Urothelium cell line (cell line): ENCODE measurements around the gene CENPU.
"Not testable (repeated sequence)": the region's sequence is repeated elsewhere in the genome, so short reads cannot be mapped to it uniquely, and the experiment has no call there.

Experiments used
- DNase-seq: peaks from one replicate; pipeline ENCODE4 v3.0.0; 2011; ENCODE audit warnings: low spot score, mixed read lengths
- FAIRE-seq: peaks from 2 replicates; lab custom pipeline; 2011; peaks lifted over from hg19 to GRCh38; lab: Jason Lieb, UNC

Gene CENPU, protein sequence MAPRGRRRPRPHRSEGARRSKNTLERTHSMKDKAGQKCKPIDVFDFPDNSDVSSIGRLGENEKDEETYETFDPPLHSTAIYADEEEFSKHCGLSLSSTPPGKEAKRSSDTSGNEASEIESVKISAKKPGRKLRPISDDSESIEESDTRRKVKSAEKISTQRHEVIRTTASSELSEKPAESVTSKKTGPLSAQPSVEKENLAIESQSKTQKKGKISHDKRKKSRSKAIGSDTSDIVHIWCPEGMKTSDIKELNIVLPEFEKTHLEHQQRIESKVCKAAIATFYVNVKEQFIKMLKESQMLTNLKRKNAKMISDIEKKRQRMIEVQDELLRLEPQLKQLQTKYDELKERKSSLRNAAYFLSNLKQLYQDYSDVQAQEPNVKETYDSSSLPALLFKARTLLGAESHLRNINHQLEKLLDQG

GRCh38 chr4:184733654-184734524, at the start of gene CENPU:
Gene CENPU (minus strand): TSS chr4:184734096. CDS start chr4:184734062, 34 bp downstream.
- DNase-seq (peak; percentile 98), FAIRE-seq (no peak)

- FAIRE-seq (no peak), DNase-seq (no peak)
Observed at GRCh38 chr4:184782731-184783373, 49.0 kb upstream of the CENPU start.

DNA sequence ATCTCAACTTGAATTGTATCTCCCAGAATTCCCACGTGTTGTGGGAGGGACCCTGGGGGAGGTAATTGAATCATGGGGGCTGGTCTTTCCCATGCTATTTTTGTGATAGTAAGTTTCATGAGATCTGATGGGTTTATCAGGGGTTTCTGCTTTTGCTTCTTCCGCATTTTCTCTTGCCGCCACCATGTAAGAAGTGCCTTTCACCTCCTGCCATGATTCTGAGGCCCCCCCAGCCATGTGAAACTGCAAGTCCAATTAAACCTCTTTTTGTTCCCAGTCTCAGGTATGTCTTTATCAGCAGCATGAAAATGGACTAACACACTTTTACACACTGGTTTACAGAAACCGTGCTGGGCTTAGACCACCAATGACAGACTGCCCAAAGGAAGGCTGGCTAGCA, 45.3 kb upstream of the CENPU start:
- FAIRE-seq, DNase-seq: not testable (repeated sequence)

- FAIRE-seq (no peak), DNase-seq (no peak)
Observed at GRCh38 chr4:184778325-184778724, 44.4 kb upstream of the CENPU start.

GRCh38 chr4:184776821-184777220, 42.9 kb upstream of the CENPU start:
- no peak for FAIRE-seq
- no peak for DNase-seq

GRCh38 chr4:184775854-184776555, 42.1 kb upstream of the CENPU start:
- FAIRE-seq (no peak), DNase-seq (no peak)

GRCh38 chr4:184774152-184774551, 40.3 kb upstream of the CENPU start:
- FAIRE-seq: no peak
- no peak for DNase-seq

DNA sequence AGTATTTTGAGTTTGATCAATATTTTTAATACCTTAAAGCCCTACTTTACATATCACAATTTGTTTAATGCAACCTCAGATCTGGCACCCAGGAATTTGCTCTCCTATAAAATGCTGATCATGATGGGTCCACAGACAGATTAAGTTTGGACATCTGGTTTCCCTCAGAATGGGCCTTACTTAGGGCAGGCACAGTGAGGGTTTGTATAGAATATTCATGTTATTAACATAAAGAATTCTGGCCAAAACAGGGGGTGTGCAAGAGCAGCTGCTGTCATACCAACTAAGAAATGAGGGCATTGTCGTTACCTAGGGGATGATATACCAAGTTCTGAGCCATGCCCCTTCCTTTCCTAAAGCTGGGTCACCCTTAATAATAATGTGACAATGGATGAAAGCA, 37.5 kb upstream of the CENPU start:
- FAIRE-seq: no peak
- DNase-seq: no peak

DNA sequence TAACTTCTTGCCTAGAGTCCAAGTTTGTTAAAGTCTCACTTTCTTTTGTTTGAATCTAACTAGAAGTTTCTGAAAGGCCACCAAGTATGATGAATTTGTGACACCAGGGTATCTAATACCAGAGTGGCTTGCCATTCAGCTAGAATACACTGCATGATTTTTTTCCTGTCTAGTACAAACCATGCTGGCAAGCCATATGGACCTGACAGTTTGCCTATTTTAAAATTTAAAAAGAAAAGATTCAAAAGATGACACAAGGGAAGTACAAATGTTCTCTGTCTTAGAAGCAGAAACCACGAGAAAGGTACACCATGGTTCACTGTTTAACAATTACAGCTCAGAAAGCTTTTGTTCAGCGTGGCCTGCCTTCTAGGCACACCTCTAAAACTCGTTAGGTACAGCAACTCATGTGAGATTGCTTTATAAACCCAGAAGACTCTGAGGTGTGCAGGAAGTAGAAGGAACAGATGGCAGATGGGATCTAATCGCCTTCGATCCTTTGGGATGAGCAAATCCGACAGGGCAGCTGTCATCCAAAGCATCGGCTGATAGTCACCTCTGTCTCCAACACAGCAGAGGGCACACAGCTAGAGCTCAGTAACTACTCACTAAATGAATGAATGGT, 35.4 kb upstream of the CENPU start:
- DNase-seq: no peak
- no peak for FAIRE-seq

DNA sequence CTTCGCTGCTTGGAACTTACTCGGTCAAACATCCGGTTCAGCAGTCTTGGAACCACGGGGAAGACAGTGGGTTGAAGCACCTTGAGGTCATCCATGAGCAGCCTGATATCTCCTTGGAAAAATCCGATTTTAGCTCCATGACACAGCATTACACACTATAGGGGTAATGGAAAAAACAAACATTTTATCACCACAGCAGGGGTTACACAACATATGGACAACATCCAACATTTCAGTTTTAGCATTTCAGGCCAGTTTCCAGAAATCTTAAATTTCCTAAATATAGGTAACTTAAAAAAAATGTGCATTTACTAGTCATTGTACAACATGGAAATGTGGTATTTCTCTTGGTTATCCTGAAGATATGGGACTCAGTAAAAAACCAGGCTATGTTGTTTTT, 34.4 kb upstream of the CENPU start:
- no peak for DNase-seq
- no peak for FAIRE-seq

GRCh38 chr4:184766446-184766845, 32.5 kb upstream of the CENPU start:
- FAIRE-seq: no peak

GRCh38 chr4:184765473-184766340, 31.8 kb upstream of the CENPU start:
- no peak for DNase-seq
- FAIRE-seq: no peak

More at GRCh38 chr4:184766446-184766845, 32.5 kb upstream of the CENPU start:
- no peak for DNase-seq

DNA sequence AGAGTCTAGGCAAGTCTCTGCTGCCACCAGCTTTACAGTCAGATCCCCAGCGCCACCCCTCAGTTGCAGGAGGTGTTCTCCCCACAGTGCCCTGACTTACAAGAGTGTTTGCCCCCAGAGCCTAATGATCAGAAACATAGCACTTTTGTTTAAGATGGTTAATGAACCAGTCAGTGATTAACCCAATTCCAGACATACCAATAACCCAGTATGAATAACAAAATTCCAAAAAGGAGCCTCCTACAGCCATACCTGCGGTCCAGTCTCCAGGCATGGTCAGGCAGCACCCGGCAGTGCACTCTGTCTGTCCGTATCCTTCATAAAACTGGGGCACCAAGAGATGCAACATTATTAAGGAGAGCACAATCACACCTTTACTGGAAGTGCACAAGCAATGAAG, 30.7 kb upstream of the CENPU start:
- FAIRE-seq (no peak), DNase-seq (no peak)

DNA sequence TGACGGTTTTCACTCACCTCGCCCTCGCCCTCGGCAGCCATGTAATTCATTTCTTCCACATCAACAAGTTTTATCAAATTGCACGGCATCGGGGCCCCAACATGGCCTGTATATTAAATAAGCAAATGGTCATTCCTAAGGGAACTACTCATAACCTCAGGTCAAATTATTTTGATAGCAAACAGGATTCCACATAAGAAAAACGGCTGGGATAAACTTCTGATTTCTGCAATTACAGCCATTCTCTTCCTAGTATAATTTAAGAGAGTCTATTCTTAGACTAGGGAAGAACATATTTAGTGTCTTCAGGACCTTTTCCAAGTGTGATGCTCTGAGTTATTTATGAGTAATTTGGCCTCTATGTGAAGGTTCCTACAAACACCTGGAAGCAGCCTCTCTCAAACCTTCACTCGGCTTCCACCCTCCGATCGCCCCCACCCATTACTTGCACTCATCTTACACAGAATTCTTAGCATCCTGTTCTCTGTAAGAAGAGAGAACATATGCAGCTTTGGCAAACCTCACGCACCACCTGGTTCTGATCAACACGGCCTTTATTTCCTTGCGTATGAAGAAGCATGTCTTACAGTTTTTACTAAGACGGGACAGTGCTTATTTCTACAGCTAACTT, 29.4 kb upstream of the CENPU start:
- FAIRE-seq: no peak
- no peak for DNase-seq

GRCh38 chr4:184762100-184762499, 28.2 kb upstream of the CENPU start:
- DNase-seq (no peak), FAIRE-seq (no peak)

DNA sequence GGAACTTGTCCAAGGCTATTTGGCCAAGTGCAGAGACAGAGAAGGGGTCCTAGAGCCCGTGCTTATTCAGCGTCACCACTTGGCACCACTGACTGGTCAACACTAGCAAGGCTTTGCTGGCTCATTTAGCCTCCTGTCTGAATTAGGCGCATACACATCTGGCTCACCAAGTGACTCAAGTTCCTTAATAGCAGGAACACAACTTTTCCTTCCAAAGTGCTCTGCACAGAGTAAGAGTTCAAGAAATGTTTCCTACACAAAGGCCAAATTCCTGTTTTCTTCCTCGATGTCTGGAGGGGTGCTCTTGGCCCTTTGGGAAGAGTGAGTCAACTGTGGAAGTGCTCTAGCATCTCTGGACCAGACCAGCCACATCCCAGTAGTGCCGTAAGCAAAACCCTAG, 26.8 kb upstream of the CENPU start:
- FAIRE-seq: no peak

DNA sequence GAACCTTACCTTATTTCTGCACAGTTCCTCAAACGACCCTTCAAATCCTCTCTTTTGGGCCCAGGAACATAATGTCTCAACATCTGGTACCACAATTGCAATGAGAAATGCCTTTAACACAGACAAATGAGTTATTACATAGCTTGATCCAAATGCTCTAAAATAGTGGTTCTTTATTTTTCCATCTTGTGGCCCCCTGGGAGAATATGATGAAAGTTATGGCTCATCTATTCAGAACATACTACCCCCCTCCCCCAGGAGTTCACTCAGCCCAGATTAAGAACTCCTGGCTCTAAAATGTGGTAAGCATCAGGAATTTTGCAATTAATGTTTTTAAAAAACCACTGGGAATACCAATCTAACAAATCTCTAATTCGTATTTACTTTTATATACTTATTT, 23.9 kb upstream of the CENPU start:
- no peak for DNase-seq
- no peak for FAIRE-seq

More for the DNA sequence above, 26.8 kb upstream of the CENPU start:
- no peak for DNase-seq

GRCh38 chr4:184756399-184756798, 22.5 kb upstream of the CENPU start:
- no peak for FAIRE-seq

GRCh38 chr4:184755278-184755677, 21.4 kb upstream of the CENPU start:
- FAIRE-seq: no peak
- DNase-seq: no peak

More at GRCh38 chr4:184756399-184756798, 22.5 kb upstream of the CENPU start:
- no peak for DNase-seq
